Measurements from ENCODE around the gene ME1.

GRCh38 chr6:83250235-83250634 lies 180.6 kb downstream of the ME1 start:
- TF ChIP-seq CTCF (IDR thresholded peaks at IDR 0.05) (no peak), POLR2AphosphoS5 (IDR thresholded peaks at IDR 0.05) (no peak)

Data from stomach (tissue), 4 donors.